Measurements from ENCODE around the gene PAX7. TPM values are rescaled to one million over a fixed set of nuclear protein-coding genes. Genes with fewer than 3 reads are reported as not detected.
"Not testable (repeated sequence)": the region's sequence is repeated elsewhere in the genome, so short reads cannot be mapped to it uniquely, and the experiment has no call there.

Gene PAX7
- total RNA-seq, 4 donors from 2014 or later = 1.8 to 5.1 (median 3.9) TPM

DNA sequence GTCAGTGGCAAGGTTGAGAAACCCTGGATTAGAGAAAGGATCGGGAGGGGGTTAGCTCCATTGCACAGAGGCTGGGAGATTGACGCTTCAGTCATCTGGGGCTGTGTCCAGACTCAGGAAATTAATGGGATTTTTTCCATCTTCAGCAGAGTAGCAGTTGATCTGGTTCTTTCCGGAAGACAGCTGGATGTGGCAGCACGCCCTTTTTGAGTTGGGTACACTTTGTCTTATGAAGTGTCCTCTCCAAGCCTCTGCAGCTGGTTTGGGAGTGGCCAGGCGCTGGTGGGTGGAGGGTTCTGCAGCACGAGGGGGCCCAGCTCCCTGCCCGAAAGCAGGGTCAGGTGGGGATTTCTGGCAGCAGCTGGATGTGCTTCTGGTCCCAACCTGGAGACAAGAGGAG lies 133.7 kb downstream of the PAX7 start:
- Histone ChIP-seq H3K27ac (no peak overlapping the region), H3K4me1 (no peaks in the 10 kb centered on the region), H3K4me3 (no peak overlapping the region), H3K9me3 (no peaks in the 10 kb centered on the region), H3K36me3 (no peaks in the 10 kb centered on the region), H3K27me3 (peaks cover 0 to 35% (median 0%) of the 10 kb centered on the region in 3 donors)
- in situ Hi-C loops (cut with MboI; ENCODE audit: low sequenced_read_pairs in 4 of 4) = no loop called here
- DNase-seq (peak; percentile 16 to 65), ATAC-seq (peak; percentile 67 to 72)
- TF ChIP-seq, protein P1, sequence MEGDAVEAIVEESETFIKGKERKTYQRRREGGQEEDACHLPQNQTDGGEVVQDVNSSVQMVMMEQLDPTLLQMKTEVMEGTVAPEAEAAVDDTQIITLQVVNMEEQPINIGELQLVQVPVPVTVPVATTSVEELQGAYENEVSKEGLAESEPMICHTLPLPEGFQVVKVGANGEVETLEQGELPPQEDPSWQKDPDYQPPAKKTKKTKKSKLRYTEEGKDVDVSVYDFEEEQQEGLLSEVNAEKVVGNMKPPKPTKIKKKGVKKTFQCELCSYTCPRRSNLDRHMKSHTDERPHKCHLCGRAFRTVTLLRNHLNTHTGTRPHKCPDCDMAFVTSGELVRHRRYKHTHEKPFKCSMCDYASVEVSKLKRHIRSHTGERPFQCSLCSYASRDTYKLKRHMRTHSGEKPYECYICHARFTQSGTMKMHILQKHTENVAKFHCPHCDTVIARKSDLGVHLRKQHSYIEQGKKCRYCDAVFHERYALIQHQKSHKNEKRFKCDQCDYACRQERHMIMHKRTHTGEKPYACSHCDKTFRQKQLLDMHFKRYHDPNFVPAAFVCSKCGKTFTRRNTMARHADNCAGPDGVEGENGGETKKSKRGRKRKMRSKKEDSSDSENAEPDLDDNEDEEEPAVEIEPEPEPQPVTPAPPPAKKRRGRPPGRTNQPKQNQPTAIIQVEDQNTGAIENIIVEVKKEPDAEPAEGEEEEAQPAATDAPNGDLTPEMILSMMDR (IDR thresholded peaks at IDR 0.05 in 4 of 5, conservative IDR thresholded peaks at IDR 0.05 in 1 of 5) = no peak
- no peak for TF ChIP-seq POLR2A (IDR thresholded peaks at IDR 0.05)
- intact Hi-C loops (cut with DNase I; ENCODE audit: low total_unique reads) = loop anchor here (10.0 kb wide), 1 partner anchor 80 kb away; no protein-coding TSS in a partner anchor

DNA sequence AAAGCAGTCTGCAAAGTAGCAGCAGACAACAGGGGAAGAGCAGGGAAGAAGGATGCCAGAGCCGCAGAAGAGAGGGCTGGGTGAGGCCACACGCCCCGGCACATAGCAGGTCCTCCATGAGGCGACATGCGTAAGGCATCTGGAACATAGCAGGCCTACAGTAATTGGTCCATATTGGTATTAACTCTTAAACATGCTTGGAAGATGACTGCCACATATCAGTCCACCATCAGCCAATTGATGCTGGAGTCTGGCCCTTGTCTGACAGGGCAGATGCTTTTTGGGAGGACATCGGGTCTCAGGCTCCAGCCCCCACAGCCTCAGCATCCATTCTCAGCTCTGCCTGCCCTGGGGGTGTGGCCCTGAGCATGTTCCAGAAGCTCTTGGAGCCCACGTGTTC lies 135.1 kb downstream of the PAX7 start:
- in situ Hi-C loops (cut with MboI; ENCODE audit: low sequenced_read_pairs in 4 of 4) = no loop called here
- Histone ChIP-seq H3K4me1 (no peaks in the 10 kb centered on the region), H3K27me3 (peaks cover 0 to 39% (median 3%) of the 10 kb centered on the region in 3 donors), H3K4me3 (no peak overlapping the region), H3K36me3 (no peaks in the 10 kb centered on the region), H3K9me3 (no peaks in the 10 kb centered on the region), H3K27ac (no peak overlapping the region)
- ATAC-seq (no peak), DNase-seq (no peak)
- intact Hi-C loops (cut with DNase I; ENCODE audit: low total_unique reads) = loop anchor here (10.0 kb wide), 1 partner anchor 81 kb away; no protein-coding TSS in a partner anchor
- no peak for TF ChIP-seq POLR2A (IDR thresholded peaks at IDR 0.05)
- TF ChIP-seq, protein P1 (IDR thresholded peaks at IDR 0.05 in 4 of 5, conservative IDR thresholded peaks at IDR 0.05 in 1 of 5) = no peak

DNA sequence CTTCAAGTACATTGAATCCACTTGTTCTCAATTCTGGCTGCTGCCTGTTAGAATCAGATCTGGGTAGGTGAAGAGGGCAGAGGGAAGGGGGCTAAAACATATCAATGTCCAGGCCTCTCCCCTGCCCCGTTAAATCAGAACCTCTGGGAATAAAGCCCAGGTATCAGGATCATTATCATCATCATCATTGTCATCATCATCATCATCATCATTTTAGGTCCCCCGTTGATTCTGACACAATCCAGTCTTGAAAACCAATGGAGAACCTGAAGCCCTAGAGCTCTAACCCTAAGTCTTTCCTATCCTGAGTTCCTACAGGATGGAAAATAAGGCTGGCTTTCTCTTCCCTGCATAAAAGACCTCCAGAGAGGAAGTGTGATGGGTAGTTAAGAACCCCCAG lies 135.7 kb downstream of the PAX7 start:
- TF ChIP-seq POLR2A (IDR thresholded peaks at IDR 0.05) = no peak
- TF ChIP-seq, protein P1 (IDR thresholded peaks at IDR 0.05 in 4 of 5, conservative IDR thresholded peaks at IDR 0.05 in 1 of 5) = no peak
- in situ Hi-C loops (cut with MboI; ENCODE audit: low sequenced_read_pairs in 4 of 4) = no loop called here
- H3K36me3 ChIP-seq = no peaks in the 10 kb centered on the region

GRCh38 chr1:18767576-18767975 lies 136.9 kb downstream of the PAX7 start:
- in situ Hi-C loops (cut with MboI; ENCODE audit: low sequenced_read_pairs in 4 of 4); H3K4me3 ChIP-seq; ATAC-seq; H3K9me3 ChIP-seq; DNase-seq; H3K27ac ChIP-seq; H3K36me3 ChIP-seq; H3K4me1 ChIP-seq: not testable (repeated sequence)
- peaks cover 0 to 38% (median 3%) of the 10 kb centered on the region in 3 donors for H3K27me3 ChIP-seq
- intact Hi-C loops (cut with DNase I; ENCODE audit: low total_unique reads) = loop anchor here (10.0 kb wide), 1 partner anchor 83 kb away; no protein-coding TSS in a partner anchor

More for the DNA sequence above, 135.7 kb downstream of the PAX7 start:
- no peaks in the 10 kb centered on the region for H3K9me3 ChIP-seq
- DNase-seq (no peak), ATAC-seq (no peak)
- no peak overlapping the region for H3K27ac ChIP-seq
- H3K27me3 ChIP-seq = peaks cover 0 to 37% (median 3%) of the 10 kb centered on the region in 3 donors
- H3K4me1 ChIP-seq = no peaks in the 10 kb centered on the region
- H3K4me3 ChIP-seq = no peak overlapping the region
- intact Hi-C loops (cut with DNase I; ENCODE audit: low total_unique reads) = loop anchor here (10.0 kb wide), 1 partner anchor 82 kb away; no protein-coding TSS in a partner anchor

DNA sequence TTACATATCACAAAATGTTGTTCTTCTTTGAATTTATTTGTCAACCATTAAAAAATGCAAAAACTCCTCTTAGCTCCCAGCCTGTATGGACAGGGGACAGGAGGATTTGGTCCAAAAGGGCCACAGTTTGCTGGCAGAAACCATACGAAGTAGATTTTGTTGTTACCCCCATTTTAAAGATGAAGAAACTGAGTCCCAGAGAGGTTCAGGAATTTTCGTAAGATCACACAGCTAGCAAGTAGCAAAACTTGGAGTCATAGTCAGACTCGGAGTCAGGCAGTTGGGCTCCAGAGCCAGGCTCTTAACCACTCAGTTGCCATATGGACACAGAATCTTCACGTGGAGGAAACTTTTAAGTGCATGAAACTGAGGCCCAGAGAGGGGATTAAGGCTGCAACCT lies 137.4 kb downstream of the PAX7 start:
- no peak for TF ChIP-seq POLR2A (IDR thresholded peaks at IDR 0.05)
- TF ChIP-seq, protein P1 (IDR thresholded peaks at IDR 0.05 in 4 of 5, conservative IDR thresholded peaks at IDR 0.05 in 1 of 5) = no peak
- H3K9me3 ChIP-seq = no peaks in the 10 kb centered on the region
- peaks cover 0 to 34% (median 3%) of the 10 kb centered on the region in 3 donors for H3K27me3 ChIP-seq
- DNase-seq (no peak), ATAC-seq (no peak)
- in situ Hi-C loops (cut with MboI; ENCODE audit: low sequenced_read_pairs in 4 of 4) = no loop called here
- no peaks in the 10 kb centered on the region for H3K36me3 ChIP-seq
- H3K4me1 ChIP-seq = no peaks in the 10 kb centered on the region
- no peak overlapping the region for H3K4me3 ChIP-seq
- no peak overlapping the region for H3K27ac ChIP-seq
- intact Hi-C loops (cut with DNase I; ENCODE audit: low total_unique reads) = loop anchor here (10.0 kb wide), 1 partner anchor 83 kb away; no protein-coding TSS in a partner anchor
